ENCODE results near the gene KMT2A.
"Not testable (repeated sequence)": the region's sequence is repeated elsewhere in the genome, so short reads cannot be mapped to it uniquely, and the experiment has no call there.

The KMT2A gene

GRCh38 chr11:118434553-118435289 is 1.6 kb upstream of the KMT2A start:
- in situ Hi-C loops (cut with MboI; ENCODE audit: low sequenced_read_pairs) = no loop called here

DNA sequence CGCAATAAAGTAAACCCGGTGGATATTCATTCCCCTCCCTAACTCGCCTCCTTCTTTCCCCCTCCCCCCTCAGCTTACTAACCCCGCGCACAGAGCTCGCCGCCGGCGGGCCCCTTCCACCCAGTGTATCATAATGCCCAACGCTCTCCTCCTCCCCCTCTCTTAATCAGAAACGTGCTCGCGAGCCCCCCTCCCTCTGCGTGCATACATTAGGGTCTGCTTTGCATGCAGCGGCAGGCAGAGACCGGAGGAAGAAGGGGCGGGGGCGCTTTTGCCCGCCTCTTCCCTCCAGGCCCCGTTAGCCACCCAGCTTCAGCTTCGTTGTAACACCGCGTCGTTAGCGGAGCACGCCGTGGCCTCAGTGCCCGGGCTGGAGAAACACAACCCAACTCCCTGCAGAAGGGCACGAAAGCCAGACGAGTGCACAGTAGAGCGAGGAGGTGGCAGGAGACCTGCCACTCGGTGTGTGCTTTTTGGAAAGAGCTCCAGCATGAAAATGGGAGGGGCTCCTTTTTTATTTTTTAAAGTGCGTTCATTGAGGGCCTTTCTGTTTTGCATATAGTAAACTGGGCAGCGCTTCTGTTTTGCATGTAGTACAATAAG is 901 bp upstream of the KMT2A start:
- in situ Hi-C loops (cut with MboI; ENCODE audit: low sequenced_read_pairs) = no loop called here

GRCh38 chr11:118436639-118437207 is 431 bp downstream of the KMT2A start:
- in situ Hi-C loops (cut with MboI; ENCODE audit: low sequenced_read_pairs) = no loop called here

DNA sequence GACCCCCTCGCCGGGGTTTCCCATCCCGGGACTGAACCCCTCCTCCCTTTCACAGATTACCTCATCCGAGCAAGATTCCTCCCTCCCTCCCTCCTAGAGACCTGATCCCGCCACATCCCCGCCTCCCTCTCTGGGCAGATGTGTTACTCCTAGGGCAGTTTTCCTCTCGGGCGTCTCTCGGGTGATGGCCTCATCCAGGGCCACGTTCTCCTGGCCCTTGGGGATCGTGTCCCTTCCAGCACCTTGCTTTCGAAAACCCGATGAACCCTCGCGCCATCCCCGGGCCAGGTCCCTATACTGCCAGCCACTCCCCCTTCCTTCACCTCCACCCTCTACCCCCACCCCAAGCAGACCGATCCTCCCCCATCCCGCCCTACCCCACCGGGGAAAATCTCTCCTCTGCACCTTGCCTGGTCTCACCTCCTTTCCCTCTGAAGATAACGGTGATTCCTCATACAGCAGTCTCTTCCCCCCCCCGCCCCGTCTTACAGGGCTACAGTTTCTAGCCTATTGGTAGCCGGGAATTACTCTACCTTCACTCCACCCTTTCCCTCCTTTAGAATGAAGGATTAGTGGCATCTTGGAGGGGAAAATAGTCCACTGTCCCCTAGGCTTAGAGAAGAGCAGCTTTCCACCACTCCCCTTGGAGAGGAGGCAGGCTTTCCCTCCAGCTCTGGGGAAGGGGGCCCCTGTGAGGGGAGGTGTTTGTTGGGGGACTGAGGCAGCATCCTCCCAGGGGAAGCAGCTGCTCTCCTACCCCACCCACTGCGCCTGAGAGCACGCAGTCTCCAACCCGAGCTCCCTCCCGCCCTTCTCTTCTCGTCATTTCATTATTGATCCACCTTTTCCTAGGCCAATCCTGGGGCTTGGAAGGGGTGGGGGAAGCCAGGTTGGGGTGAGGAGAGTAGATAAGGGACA is 1.2 kb downstream of the KMT2A start:
- in situ Hi-C loops (cut with MboI; ENCODE audit: low sequenced_read_pairs) = no loop called here

DNA sequence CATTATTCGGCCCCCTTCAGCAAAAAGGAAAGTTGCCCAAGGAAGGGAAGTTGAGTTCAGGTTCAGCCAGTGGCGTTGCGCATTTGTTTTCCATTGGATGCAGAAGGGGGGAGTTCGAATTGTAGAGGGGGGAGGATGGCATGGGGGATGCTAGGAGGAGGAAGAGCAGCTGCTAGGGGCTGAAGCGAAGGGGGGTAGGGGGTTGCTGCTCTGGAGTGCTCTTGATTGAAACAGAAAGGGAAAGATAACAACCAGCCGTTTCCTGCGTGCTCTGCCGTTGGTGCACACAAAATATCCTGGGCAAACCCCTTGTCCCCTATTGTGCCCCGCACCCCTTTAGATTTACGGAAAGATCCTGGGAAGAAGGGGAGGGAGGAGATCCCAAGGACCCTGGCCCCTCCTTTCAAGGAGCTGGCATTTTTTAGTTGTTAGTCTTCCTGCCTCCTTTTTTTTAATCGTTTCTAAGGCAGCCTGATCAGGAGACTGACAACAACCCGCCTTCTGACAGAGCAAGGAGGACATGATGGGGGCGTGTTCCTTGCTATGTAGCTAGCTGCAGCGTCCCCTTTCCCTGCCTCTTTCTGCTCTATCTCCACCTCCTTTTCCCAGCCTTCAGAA is 2.1 kb downstream of the KMT2A start:
- in situ Hi-C loops (cut with MboI; ENCODE audit: low sequenced_read_pairs) = no loop called here

GRCh38 chr11:118439646-118440045 is 3.4 kb downstream of the KMT2A start:
- in situ Hi-C loops (cut with MboI; ENCODE audit: low sequenced_read_pairs) = no loop called here

DNA sequence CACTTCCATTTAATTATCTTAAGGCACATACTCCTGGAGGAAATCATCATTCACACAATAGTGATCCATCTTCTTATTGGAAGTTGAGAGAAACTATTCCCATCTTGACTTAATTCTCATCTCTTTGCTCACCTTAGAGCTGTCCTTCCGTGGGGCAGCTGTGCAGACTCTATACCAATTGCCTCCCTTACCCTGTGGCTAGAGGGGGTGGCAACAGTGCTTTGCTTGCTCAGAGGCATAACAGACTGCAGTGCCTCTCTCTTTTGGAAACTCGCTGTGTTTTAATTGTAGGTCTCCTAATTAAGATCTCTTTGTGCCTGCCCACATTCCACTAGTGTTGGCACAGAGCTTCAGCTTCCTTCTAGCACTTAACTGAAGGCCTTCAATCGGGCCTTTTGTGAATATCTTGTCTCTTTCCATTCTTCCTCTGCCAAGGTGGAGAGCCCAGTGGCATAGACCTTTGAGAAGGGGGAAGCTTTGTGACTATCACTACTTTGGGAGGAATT is 5.5 kb downstream of the KMT2A start:
- in situ Hi-C loops (cut with MboI; ENCODE audit: low sequenced_read_pairs) = no loop called here

DNA sequence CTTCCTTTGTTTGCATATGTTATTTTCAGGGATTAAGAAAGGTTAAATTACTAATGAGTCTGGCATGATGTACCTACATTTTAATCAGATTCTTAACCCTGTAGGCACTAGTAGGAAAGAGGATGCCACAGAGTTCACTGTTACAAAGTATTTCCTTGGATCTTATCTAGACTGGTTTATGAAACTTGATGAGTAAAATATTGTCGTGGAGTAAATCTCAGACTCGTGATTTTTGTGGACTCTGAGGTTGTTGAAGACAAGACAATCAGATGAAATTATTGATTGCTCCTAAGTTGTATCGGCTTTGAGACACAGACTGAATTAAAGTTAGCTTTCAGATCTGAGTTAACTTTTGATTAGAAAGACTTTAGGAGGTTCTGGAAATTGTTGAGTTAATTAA is 6.0 kb downstream of the KMT2A start:
- in situ Hi-C loops (cut with MboI; ENCODE audit: low sequenced_read_pairs) = no loop called here

DNA sequence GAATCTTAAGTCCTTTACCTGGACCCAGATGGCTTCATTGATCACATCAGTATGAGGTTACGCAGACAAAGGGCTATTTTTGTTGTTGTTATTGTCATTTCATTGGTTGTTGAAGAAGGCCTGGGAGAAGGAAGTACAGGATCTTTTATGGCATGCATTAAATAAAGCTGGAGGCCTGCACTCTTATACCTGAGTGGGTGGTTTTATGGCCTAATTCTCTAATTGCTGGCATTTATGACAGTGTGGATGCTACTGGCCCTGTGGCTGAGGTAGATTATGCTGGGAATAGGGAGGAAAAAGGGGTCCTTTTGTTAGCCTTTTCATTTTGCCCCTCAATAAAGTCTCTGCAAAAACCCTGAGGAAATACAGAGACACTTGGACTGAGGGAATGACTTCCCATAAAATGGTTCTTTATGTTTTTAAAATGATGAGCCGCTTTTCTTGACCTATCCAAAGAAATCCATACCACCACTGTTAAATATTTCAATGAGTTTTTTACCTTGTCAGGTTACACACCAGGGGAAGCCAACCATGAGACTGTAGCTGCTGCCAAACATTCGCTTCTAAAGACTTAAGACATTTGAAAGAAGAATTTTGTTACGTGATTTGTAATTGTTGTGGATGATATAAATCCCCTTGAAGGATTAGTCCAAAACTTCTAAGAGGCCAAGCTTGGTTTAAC is 6.8 kb downstream of the KMT2A start:
- in situ Hi-C loops (cut with MboI; ENCODE audit: low sequenced_read_pairs) = no loop called here

- in situ Hi-C loops (cut with MboI; ENCODE audit: low sequenced_read_pairs) = no loop called here
These were observed 7.4 kb downstream of the KMT2A start for GRCh38 chr11:118443590-118444218.

DNA sequence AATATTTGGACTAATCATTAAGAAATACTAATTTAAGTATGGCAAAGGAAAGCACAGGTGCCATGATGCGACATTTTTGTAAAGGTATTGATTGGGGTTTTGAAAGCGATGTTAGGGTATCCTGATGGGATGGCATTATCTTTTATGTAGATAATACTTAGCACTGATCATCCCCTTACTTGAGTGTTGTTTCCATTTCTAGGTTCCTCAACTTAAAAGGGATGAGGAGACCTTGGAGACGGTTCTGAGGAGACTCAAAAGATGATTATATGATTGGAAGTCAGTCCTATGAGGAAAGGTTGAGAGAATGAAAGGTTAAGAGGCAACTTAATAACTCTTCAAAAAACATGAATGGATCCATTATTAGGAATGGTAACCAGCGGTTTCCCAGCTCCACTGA is 11.1 kb downstream of the KMT2A start:
- in situ Hi-C loops (cut with MboI; ENCODE audit: low sequenced_read_pairs) = no loop called here

- in situ Hi-C loops (cut with MboI; ENCODE audit: low sequenced_read_pairs) = no loop called here
These were observed 12.0 kb downstream of the KMT2A start for GRCh38 chr11:118448294-118448693.

GRCh38 chr11:118449316-118449918 is 13.1 kb downstream of the KMT2A start:
- in situ Hi-C loops (cut with MboI; ENCODE audit: low sequenced_read_pairs) = no loop called here

DNA sequence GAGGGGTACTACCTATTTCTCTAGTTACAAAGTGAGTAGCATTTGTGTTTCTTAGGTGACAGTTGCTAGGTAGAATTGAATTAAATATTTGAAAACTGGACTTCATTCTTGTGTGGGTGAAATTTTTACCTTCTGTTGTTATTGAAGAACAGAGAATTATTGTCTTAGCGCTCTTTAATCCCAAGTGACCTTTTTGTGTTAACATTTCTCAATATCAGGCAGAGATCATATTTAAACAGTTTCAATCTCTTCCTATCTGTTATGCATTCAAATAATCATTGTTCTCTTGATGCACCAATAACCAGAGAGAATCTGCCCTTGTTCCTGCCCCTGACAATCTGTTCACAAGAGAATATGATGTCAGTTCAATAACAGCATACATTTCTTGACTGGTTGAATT is 14.2 kb downstream of the KMT2A start:
- in situ Hi-C loops (cut with MboI; ENCODE audit: low sequenced_read_pairs) = no loop called here

- in situ Hi-C loops (cut with MboI; ENCODE audit: low sequenced_read_pairs) = no loop called here
These were observed 25.9 kb downstream of the KMT2A start for GRCh38 chr11:118462178-118462577.

- in situ Hi-C loops (cut with MboI; ENCODE audit: low sequenced_read_pairs) = not testable (repeated sequence)
These were observed 32.7 kb downstream of the KMT2A start for GRCh38 chr11:118468968-118469367.

DNA sequence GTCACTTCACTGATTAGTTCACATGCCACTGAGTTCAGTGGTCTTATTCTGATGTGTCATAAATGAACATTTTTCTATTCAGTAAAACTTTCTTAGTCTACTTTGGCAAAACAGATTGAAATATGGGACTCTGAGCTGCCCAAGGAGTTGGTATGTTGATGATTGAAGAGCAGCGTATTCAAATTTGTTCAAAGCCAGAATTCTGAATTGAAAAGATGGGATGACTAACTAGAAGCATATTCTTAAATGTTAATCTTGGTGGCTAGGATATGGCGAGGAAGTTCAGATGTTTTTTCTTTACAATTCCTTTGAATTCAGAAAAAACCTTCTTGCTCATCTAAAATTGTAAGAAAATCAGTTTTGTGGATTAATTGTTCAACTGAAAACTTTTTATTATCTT is 34.7 kb downstream of the KMT2A start:
- in situ Hi-C loops (cut with MboI; ENCODE audit: low sequenced_read_pairs) = no loop called here

- in situ Hi-C loops (cut with MboI; ENCODE audit: low sequenced_read_pairs) = no loop called here
These were observed 37.2 kb downstream of the KMT2A start for GRCh38 chr11:118473537-118473936.

- in situ Hi-C loops (cut with MboI; ENCODE audit: low sequenced_read_pairs) = loop anchor here (25.0 kb wide), 1 partner anchor 289 kb away; the partner anchor contains the start of gene SCN2B
These were observed 40.4 kb downstream of the KMT2A start for GRCh38 chr11:118476676-118477075.
